Testis (tissue), 3 donors: ENCODE data around the gene TUT4. TPM values are rescaled to one million over a fixed set of nuclear protein-coding genes. Genes with fewer than 3 reads are reported as not detected.

ENCODE experiments used
- DNase-seq: peaks from one replicate; pipeline ENCODE4 v3.0.0-alpha.2; 2019
- H3K27ac ChIP-seq, 2 donors: fragments of 200-600 bp; sonication (generic); one replicate each; pipeline ENCODE4 v1.5.1; 2019
- H3K27me3 ChIP-seq: fragments of 200-600 bp; sonication (generic); one replicate; pipeline ENCODE4 v1.5.1; 2019
- H3K36me3 ChIP-seq: fragments of 200-600 bp; sonication (generic); one replicate; pipeline ENCODE4 v1.5.1; 2017; ENCODE audit warnings: low read depth; ENCODE audit errors: missing control alignments
- H3K4me1 ChIP-seq: fragments of 200-600 bp; sonication (generic); one replicate; pipeline ENCODE4 v1.5.1; 2019
- H3K4me3 ChIP-seq, 2 donors: fragments of 200-600 bp; sonication (generic); one replicate each; pipeline ENCODE4 v1.5.1; 2017 to 2019
- H3K9me3 ChIP-seq: fragments of 200-600 bp; sonication (generic); one replicate; pipeline ENCODE4 v1.5.1; 2017
- CTCF ChIP-seq, 3 experiments: fragments of 450-650 bp in 2 of 3; fragments of 200-600 bp in 1 of 3; sonication (generic) in 1 of 3; IDR thresholded peaks; one replicate each; pipeline ENCODE4 v1.5.1; 2016 to 2019; ENCODE audit warnings: antibody characterized with exemption in 3 of 3, mild to moderate bottlenecking in 2 of 3, moderate library complexity in 1 of 3
- POLR2A ChIP-seq: fragments of 450-650 bp; IDR thresholded peaks from one replicate; pipeline ENCODE4 v1.6.1; 2017; ENCODE audit warnings: antibody characterized with exemption, mild to moderate bottlenecking, moderate library complexity
- WGBS, 2 donors: methylation state at CpG; one replicate each; pipeline ENCODE4 v1.1.5; 2018; 5-methylcytosine and 5-hydroxymethylcytosine counted together
- intact Hi-C: fragments of 100-400 bp; cut with DNase I; formaldehyde crosslinking; loops from one replicate; pipeline ENCODE4 v1.15.1; 2023; ENCODE audit warnings: low total_unique reads
- polyA plus RNA-seq: library from polyadenylated mRNA; stranded (reverse); fragments of 350-450 nt; fragmentation: Illumina TruSeq; extraction: RNeasy Lipid Tissue Mini Kit (QIAGEN cat#74804); gene quantifications from one replicate; pipeline ENCODE4 v1.2.3, GENCODE V29; 2014; ENCODE audit warnings: low read depth, low replicate concordance; ENCODE audit not compliant: insufficient read depth
- total RNA-seq, 2 donors: library from RNA; depleted of rRNA; stranded (reverse); fragments of >200 nt; gene quantifications; one replicate each; pipeline ENCODE4 v1.2.3, GENCODE V29; 2016

The TUT4 gene
- total and polyA plus RNA-seq, 3 donors from 2014 or later = 63.3 to 146 (median 136) TPM

GRCh38 chr1:52385376-52385775 is 167.5 kb downstream of the TUT4 start:
- no peaks in the 10 kb centered on the region for H3K9me3 ChIP-seq
- H3K36me3 ChIP-seq = no peaks in the 10 kb centered on the region
- DNase-seq = no peak
- WGBS, 2 donors = 90 to 93% methylated on average over 3 of the region's 3 CpGs
- H3K27ac ChIP-seq = no peak overlapping the region
- H3K4me3 ChIP-seq = no peak overlapping the region
- no peaks in the 10 kb centered on the region for H3K27me3 ChIP-seq
- no peak for TF ChIP-seq POLR2A
- TF ChIP-seq CTCF (IDR thresholded peaks at IDR 0.05) = no peak
- intact Hi-C loops = no loop called here
- H3K4me1 ChIP-seq = no peaks in the 10 kb centered on the region

Other genes starting within 250 kb of the TUT4 start
- 10 to 100 TPM; 51.0 to 62.0 TPM for gene CC2D1B, start 186.9 kb downstream of the TUT4 start, total RNA-seq
- 37.0 TPM for gene CC2D1B, start 186.9 kb downstream of the TUT4 start, polyA plus RNA-seq
- gene ORC1, start 148.7 kb downstream of the TUT4 start, total RNA-seq = 1 to 10 TPM; 5.7 to 6.9 TPM
- gene ORC1, start 148.7 kb downstream of the TUT4 start, polyA plus RNA-seq = 6.4 TPM
- 10 to 100 TPM; 34.7 to 43.1 TPM for gene PRPF38A, start 148.5 kb downstream of the TUT4 start, total RNA-seq
- 68.4 TPM for gene PRPF38A, start 148.5 kb downstream of the TUT4 start, polyA plus RNA-seq
- 10 to 100 TPM; 23.2 to 26.6 TPM for gene GPX7, start 49.3 kb upstream of the TUT4 start, total RNA-seq
- gene GPX7, start 49.3 kb upstream of the TUT4 start, polyA plus RNA-seq = 14.5 TPM
- gene SHISAL2A, start 80.1 kb upstream of the TUT4 start, total RNA-seq = 1 to 10 TPM; 4.8 to 5.0 TPM
- gene SHISAL2A, start 80.1 kb upstream of the TUT4 start, polyA plus RNA-seq = 2.2 TPM
- 10 to 100 TPM; 10.0 to 11.5 TPM for gene COA7, start 145.3 kb upstream of the TUT4 start, total RNA-seq
- 8.7 TPM for gene COA7, start 145.3 kb upstream of the TUT4 start, polyA plus RNA-seq
- 10 to 100 TPM; 73.1 to 76.6 TPM for gene ZYG11B, start 173.4 kb upstream of the TUT4 start, total RNA-seq
- 17.7 TPM for gene ZYG11B, start 173.4 kb upstream of the TUT4 start, polyA plus RNA-seq